Loucy (cell line): ENCODE results near the gene HAP1.
A peak's percentile ranks its signal among the peaks of the same experiment; 100 is the strongest.

Source experiments
- H2AFZ ChIP-seq: fragments of 200-600 bp; sonication (generic); 2 replicates; pipeline ENCODE4 v1.6.0; 2016; ENCODE audit warnings: antibody characterized with exemption, mild to moderate bottlenecking, low read length, moderate library complexity
- H3F3A ChIP-seq: fragments of 200-600 bp; 2 replicates; pipeline ENCODE4 v1.6.0; 2016; ENCODE audit warnings: antibody characterized with exemption, low read depth, mild to moderate bottlenecking
- H3K27me3 ChIP-seq: fragments of 200-600 bp; sonication (generic); 2 replicates; pipeline ENCODE4 v1.6.1; 2014; ENCODE audit warnings: low read length, mild to moderate bottlenecking; ENCODE audit not compliant: insufficient read depth, poor library complexity, severe bottlenecking
- H3K36me3 ChIP-seq: fragments of 200-600 bp; sonication (generic); 2 replicates; pipeline ENCODE4 v1.6.1; 2016; ENCODE audit warnings: low read length; ENCODE audit not compliant: insufficient read depth
- H3K4me1 ChIP-seq: fragments of 200-600 bp; sonication (generic); 2 replicates; pipeline ENCODE4 v1.5.1; 2014; ENCODE audit warnings: low read length, mild to moderate bottlenecking; ENCODE audit not compliant: insufficient read depth, poor library complexity, severe bottlenecking
- H3K4me2 ChIP-seq: fragments of 200-600 bp; sonication (generic); 2 replicates; pipeline ENCODE4 v1.6.0; 2014; ENCODE audit warnings: antibody characterized with exemption, low read length, low read depth, mild to moderate bottlenecking; ENCODE audit not compliant: poor library complexity, severe bottlenecking
- H3K4me3 ChIP-seq: fragments of 200-600 bp; sonication (generic); 2 replicates; pipeline ENCODE4 v1.5.1; 2014; ENCODE audit warnings: low read length, mild to moderate bottlenecking, mixed read lengths; ENCODE audit not compliant: poor library complexity, severe bottlenecking
- H3K79me2 ChIP-seq: fragments of 200-600 bp; sonication (generic); 2 replicates; pipeline ENCODE4 v1.6.1; 2014; ENCODE audit warnings: low read length; ENCODE audit not compliant: insufficient read depth
- H3K9ac ChIP-seq: fragments of 200-600 bp; sonication (generic); 2 replicates; pipeline ENCODE4 v1.6.0; 2014; ENCODE audit warnings: mild to moderate bottlenecking, low read depth, low read length, moderate library complexity; ENCODE audit not compliant: poor library complexity, severe bottlenecking
- H3K9me2 ChIP-seq: fragments of 200-600 bp; sonication (generic); replicated peaks from 2 replicates; pipeline ENCODE4 v1.6.1; 2016; ENCODE audit warnings: low read depth, low read length, mixed read lengths
- H3K9me3 ChIP-seq: fragments of 200-600 bp; sonication (generic); 2 replicates; pipeline ENCODE4 v1.6.1; 2014; ENCODE audit warnings: mild to moderate bottlenecking, antibody characterized with exemption, low read length, low read depth; ENCODE audit not compliant: insufficient read depth
- H4K20me1 ChIP-seq: fragments of 200-600 bp; sonication (generic); 2 replicates; pipeline ENCODE4 v1.6.0; 2014; ENCODE audit warnings: antibody characterized with exemption, low read length, mild to moderate bottlenecking; ENCODE audit not compliant: insufficient read depth, poor library complexity, severe bottlenecking
- EZH2phosphoT487 ChIP-seq: fragments of 200-600 bp; IDR thresholded peaks from 2 replicates; pipeline ENCODE4 v1.6.1; 2018; ENCODE audit warnings: antibody characterized with exemption, mild to moderate bottlenecking, moderate library complexity, borderline replicate concordance
- TF ChIP-seq, protein P1 (sequence below): fragments of 200-600 bp; sonication (generic); conservative IDR thresholded peaks from 2 replicates; pipeline ENCODE4 v1.5.1; 2014; ENCODE audit warnings: mild to moderate bottlenecking, antibody characterized with exemption, low read length

Gene HAP1

DNA sequence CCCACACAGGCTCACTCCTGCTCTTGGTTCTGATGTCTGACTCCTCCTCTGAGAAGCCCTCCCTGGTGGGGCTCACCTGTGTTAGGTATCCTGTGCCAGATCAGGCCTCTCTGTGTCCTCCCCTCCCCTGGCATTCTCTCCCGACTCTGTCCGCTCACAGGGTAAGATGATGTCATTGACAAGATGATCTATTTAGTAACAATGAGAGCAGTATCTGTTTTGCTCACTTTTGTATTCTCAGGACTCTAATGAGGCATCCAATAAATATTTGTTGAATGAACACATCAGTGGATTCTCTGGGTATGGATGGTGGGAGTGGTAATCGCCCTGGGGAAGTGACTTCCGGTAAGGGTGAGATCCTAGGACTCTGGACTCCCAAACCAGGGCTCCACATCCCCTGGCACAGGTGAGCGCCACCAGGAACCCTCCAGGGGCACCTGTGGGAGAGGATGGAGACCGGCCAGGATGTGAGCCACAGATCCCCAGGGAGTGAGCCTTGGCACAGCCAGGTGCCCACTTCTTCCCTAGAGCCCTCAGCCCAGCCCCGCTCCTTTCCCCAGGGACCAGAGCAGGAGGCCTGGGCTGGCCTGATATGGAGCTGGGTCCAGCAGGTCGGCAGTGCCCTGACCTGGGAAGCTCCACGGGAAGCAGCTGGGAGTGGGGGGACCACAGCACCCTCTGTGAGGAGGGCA is 5.4 kb upstream of the HAP1 start:
- Histone ChIP-seq H4K20me1 (no peaks in the 10 kb centered on the region), H3K9ac (no peak overlapping the region), H3K4me3 (no peak overlapping the region), H3K9me3 (no peaks in the 10 kb centered on the region), H3F3A (no peaks in the 10 kb centered on the region), H3K36me3 (no peaks in the 10 kb centered on the region), H3K4me2 (no peak overlapping the region), H3K79me2 (no peaks in the 10 kb centered on the region), H3K9me2 (no peaks in the 10 kb centered on the region), H2AFZ (no peak overlapping the region), H3K27me3 (no peaks in the 10 kb centered on the region), H3K4me1 (peaks cover 4% of the 10 kb centered on the region)
- no peak for TF ChIP-seq EZH2phosphoT487
- TF ChIP-seq, protein P1, sequence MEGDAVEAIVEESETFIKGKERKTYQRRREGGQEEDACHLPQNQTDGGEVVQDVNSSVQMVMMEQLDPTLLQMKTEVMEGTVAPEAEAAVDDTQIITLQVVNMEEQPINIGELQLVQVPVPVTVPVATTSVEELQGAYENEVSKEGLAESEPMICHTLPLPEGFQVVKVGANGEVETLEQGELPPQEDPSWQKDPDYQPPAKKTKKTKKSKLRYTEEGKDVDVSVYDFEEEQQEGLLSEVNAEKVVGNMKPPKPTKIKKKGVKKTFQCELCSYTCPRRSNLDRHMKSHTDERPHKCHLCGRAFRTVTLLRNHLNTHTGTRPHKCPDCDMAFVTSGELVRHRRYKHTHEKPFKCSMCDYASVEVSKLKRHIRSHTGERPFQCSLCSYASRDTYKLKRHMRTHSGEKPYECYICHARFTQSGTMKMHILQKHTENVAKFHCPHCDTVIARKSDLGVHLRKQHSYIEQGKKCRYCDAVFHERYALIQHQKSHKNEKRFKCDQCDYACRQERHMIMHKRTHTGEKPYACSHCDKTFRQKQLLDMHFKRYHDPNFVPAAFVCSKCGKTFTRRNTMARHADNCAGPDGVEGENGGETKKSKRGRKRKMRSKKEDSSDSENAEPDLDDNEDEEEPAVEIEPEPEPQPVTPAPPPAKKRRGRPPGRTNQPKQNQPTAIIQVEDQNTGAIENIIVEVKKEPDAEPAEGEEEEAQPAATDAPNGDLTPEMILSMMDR: no peak

DNA sequence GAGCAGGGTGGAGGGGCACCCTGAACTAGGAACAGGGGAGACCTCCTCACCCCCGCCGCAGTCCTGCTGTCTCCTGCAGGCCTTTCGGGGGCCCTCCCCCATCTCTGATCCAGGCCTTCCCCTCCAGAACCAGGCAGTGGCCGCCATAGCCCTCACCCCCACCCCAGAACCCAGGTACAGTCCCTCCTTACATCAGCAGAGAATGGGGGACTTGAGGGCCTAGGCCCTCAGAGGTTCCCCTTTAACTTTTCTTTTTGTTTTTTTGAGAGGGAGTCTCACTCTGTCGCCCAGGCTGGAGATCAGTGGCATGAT is 4.3 kb upstream of the HAP1 start:
- Histone ChIP-seq H3K79me2 (no peaks in the 10 kb centered on the region), H3K9ac (peak overlapping the region; percentile 62), H4K20me1 (no peaks in the 10 kb centered on the region), H3K27me3 (no peaks in the 10 kb centered on the region), H3K4me1 (peaks cover 4% of the 10 kb centered on the region), H3K4me2 (no peak overlapping the region), H3F3A (no peaks in the 10 kb centered on the region), H3K9me3 (no peaks in the 10 kb centered on the region), H3K36me3 (no peaks in the 10 kb centered on the region), H3K9me2 (no peaks in the 10 kb centered on the region), H3K4me3 (no peak overlapping the region), H2AFZ (peak overlapping the region; percentile 94)
- TF ChIP-seq EZH2phosphoT487: no peak
- TF ChIP-seq, protein P1: no peak

DNA sequence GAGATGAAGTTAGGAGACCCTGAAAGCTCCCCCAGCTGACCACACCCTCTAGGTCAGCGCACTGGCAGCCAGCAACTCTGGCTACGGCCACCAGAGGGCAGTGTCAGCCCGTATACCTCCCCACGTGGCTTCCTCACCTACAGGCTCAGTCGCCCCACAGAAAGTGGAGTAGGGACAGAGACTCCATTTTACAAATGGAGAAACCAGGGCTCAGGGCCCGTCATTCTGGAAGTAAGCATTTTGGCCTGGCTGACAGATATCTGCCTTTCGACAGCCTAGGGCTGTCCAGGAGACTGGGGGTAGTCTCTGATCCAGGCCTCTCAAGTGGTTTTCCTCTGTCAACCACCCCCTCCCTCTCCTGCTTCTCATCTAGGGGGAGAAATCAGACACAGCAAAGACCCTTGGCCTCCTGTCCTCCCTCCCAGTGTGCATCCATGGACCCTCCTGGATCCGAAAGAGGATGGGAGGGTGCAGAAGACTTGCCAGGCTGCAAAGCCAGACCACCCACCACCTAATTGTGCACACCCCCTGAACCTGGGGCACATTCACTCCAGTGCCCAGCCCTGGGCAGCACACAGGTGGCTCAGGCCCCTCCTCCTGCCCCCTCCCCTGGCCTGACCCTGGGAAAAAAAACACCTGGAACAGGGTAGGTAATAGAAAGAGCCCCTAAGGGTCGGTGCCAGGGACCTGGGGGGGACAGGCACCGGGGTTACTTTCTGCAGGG is 3.8 kb upstream of the HAP1 start:
- Histone ChIP-seq H2AFZ (peak overlapping the region; percentile 94), H3K9me2 (no peaks in the 10 kb centered on the region), H3K4me2 (peak overlapping the region; percentile 23), H3K36me3 (no peaks in the 10 kb centered on the region), H3K27me3 (no peaks in the 10 kb centered on the region), H3F3A (no peaks in the 10 kb centered on the region), H3K4me1 (peaks cover 4% of the 10 kb centered on the region), H4K20me1 (no peaks in the 10 kb centered on the region), H3K9ac (peak overlapping the region; percentile 62), H3K79me2 (no peaks in the 10 kb centered on the region), H3K9me3 (no peaks in the 10 kb centered on the region), H3K4me3 (no peak overlapping the region)
- TF ChIP-seq EZH2phosphoT487: no peak
- TF ChIP-seq, protein P1: peak; percentile 97
